Measurements from ENCODE around the gene TRIM5.
A peak's percentile ranks its signal among the peaks of the same experiment; 100 is the strongest.

DNA sequence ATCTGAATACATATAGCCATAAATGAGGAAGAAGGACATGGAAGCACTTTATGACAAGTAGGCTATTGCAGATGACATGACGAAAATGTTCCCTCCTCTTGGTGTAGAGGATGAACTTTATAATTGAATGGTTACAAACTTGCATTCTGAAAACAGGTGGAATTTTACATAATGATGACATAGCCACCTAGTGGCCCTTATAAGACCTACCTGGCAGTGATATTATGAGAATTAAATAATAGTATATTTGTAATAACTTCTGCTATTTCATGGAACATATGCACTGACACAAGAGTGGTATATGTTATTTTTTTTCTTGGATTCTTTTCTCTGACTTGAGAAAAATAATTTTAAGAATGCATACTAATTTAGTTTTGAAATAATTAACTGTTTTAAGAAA is 27.6 kb upstream of the TRIM5 start:
- TF ChIP-seq, protein P1, sequence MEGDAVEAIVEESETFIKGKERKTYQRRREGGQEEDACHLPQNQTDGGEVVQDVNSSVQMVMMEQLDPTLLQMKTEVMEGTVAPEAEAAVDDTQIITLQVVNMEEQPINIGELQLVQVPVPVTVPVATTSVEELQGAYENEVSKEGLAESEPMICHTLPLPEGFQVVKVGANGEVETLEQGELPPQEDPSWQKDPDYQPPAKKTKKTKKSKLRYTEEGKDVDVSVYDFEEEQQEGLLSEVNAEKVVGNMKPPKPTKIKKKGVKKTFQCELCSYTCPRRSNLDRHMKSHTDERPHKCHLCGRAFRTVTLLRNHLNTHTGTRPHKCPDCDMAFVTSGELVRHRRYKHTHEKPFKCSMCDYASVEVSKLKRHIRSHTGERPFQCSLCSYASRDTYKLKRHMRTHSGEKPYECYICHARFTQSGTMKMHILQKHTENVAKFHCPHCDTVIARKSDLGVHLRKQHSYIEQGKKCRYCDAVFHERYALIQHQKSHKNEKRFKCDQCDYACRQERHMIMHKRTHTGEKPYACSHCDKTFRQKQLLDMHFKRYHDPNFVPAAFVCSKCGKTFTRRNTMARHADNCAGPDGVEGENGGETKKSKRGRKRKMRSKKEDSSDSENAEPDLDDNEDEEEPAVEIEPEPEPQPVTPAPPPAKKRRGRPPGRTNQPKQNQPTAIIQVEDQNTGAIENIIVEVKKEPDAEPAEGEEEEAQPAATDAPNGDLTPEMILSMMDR (IDR thresholded peaks at IDR 0.05) = peak in 5 of 6 experiments; percentile 8 to 44 (median 22)
- TF ChIP-seq POLR2AphosphoS5 (IDR thresholded peaks at IDR 0.05) = no peak
